ENCODE data around the gene AK5. TPM values are rescaled to one million over a fixed set of nuclear protein-coding genes. Genes with fewer than 3 reads are reported as not detected.
"Not testable (repeated sequence)": the region's sequence is repeated elsewhere in the genome, so short reads cannot be mapped to it uniquely, and the experiment has no call there.

The AK5 gene
- total and polyA plus RNA-seq, 2 of the 4 experiments (the other 2 are of a cell fraction) = 22.5 to 25.8 TPM

- POLR2A ChIA-PET (ENCODE audit: unreplicated experiment); H3K4me1 ChIP-seq (ENCODE audit: control insufficient read depth, insufficient read depth, low read length); H3K56ac ChIP-seq (ENCODE audit: extremely low read depth, insufficient read depth, low read length); H3K9ac ChIP-seq (ENCODE audit: low read depth, low read length); H3K18ac ChIP-seq (ENCODE audit: low read depth, low read length); H4K8ac ChIP-seq (ENCODE audit: low read depth in 2 of 2, low read length in 2 of 2); H2BK20ac ChIP-seq (ENCODE audit: low read depth, low read length); dilution Hi-C loops (cut with HindIII; ENCODE audit: low sequenced_read_pairs, unreplicated experiment); H3K23ac ChIP-seq (ENCODE audit: low read depth, low read length); H3K4me2 ChIP-seq (ENCODE audit: low read depth, low read length); H2AK9ac ChIP-seq (replicated peaks; ENCODE audit: low read depth, low read length, poor library complexity); H3K4ac ChIP-seq (ENCODE audit: low read depth, low read length); H4K5ac ChIP-seq (ENCODE audit: low read depth, low read length); BruUV-seq (replicated peaks); H3K36me3 ChIP-seq (ENCODE audit: control insufficient read depth, insufficient read depth, low read length); H2AK5ac ChIP-seq (ENCODE audit: low read depth, low read length); in situ Hi-C loops (cut with MboI; ENCODE audit: low sequenced_read_pairs); H2BK15ac ChIP-seq (ENCODE audit: low read depth, low read length); H4K20me1 ChIP-seq (ENCODE audit: insufficient read depth, low read length); H3K4me3 ChIP-seq (ENCODE audit: insufficient read depth, low read depth, low read length); H3K27ac ChIP-seq (ENCODE audit: insufficient read depth, low read length); H3K14ac ChIP-seq (replicated peaks; ENCODE audit: low read depth, low read length); H3K27me3 ChIP-seq (ENCODE audit: control insufficient read depth, insufficient read depth, low read length); ATAC-seq (ENCODE audit: low read depth); H4K91ac ChIP-seq (ENCODE audit: insufficient read depth, low read depth, low read length); H3K9me3 ChIP-seq (ENCODE audit: control insufficient read depth, insufficient read depth, low read length); H2BK5ac ChIP-seq (ENCODE audit: low read depth, low read length, poor library complexity, severe bottlenecking); H2AFZ ChIP-seq (replicated peaks; ENCODE audit: low read length, poor library complexity); intact Hi-C loops (cut with micrococcal nuclease); H2BK120ac ChIP-seq (ENCODE audit: low read depth, low read length); H3K9me1 ChIP-seq (ENCODE audit: insufficient read depth, low read length): not testable (repeated sequence)
- CTCF ChIA-PET = interaction anchor here (0.7 kb wide), 1 partner anchor 10 kb away, joined by 3 read pairs; no protein-coding TSS in a partner anchor
- WGBS, 2 experiments (ENCODE audit: extremely low coverage in 2 of 2, insufficient read length in 1 of 2) = 100% methylated on average over 1 of the region's 5 CpGs; no CpG with 5 or more reads in 1 of the 2 experiments
- TF ChIP-seq CEBPB (IDR thresholded peaks at IDR 0.05; ENCODE audit: low read depth, low read length) = peak; percentile 47; the same call in 1 of the 2 replicates
- DNase-seq = peak; percentile 9
- peaks cover 0 to 22% of the 10 kb centered on the region in 2 experiments; a peak in 3 of 4 replicates for H3K79me1 ChIP-seq (ENCODE audit: low read depth in 1 of 2, low read length in 2 of 2)
Observed at GRCh38 chr1:77312364-77312763, 30.5 kb downstream of the AK5 start.
